HFF-Myc (cell line): ENCODE data around the gene IGF1R.

Experiments used
- DNase-seq: peaks from one replicate; pipeline ENCODE4 v3.0.0-alpha.2; 2011; ENCODE audit warnings: low read depth; ENCODE audit errors: extremely low read depth
- H3K4me3 ChIP-seq: replicated peaks from 2 replicates; pipeline ENCODE4 v1.5.1; 2011; ENCODE audit warnings: low read depth, mild to moderate bottlenecking, control low read depth, low read length
- TF ChIP-seq, protein P1 (sequence below): IDR thresholded peaks from 2 replicates; pipeline ENCODE4 v1.5.1; 2012; ENCODE audit warnings: mild to moderate bottlenecking, low read depth, low read length, control low read depth; ENCODE audit errors: missing control alignments

Gene IGF1R

DNA sequence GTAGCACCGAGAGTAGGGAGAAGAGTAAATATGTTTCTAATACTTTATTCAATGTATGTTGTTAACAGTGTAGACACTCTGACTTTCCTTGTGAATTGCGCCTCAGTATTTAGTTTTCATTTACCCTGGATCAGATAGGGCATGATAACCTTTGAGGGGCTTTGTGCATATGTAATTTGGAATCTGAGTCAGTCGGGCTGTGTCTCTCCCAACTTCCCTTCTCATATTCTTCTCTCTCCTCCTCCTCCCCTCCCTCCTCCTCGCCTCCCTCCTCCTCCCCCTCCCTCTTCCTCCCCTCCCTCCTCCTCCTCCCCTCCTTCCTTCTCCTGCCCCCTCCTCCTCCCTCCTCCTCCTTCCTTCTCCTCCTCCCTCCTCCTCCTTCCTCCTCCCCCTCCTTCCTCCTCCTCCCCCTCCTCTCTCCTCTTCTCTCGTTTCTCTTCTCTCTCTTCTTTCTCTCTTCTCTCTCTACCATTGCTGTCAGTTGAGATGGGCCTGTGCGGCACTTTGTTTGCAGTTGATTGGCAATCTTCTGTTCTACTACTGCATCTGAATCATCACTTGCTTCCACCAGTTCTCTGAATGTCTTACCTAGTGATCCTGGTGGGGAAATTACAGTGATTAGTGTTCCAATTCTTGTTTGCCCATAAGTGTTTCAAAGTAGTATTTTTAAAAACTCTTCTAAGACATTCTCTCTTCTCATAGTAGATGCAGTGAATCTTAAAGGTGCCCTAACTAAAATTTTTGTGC, 197.0 kb downstream of the IGF1R start:
- no peak overlapping the region for H3K4me3 ChIP-seq
- no peak for DNase-seq
- TF ChIP-seq, protein P1, sequence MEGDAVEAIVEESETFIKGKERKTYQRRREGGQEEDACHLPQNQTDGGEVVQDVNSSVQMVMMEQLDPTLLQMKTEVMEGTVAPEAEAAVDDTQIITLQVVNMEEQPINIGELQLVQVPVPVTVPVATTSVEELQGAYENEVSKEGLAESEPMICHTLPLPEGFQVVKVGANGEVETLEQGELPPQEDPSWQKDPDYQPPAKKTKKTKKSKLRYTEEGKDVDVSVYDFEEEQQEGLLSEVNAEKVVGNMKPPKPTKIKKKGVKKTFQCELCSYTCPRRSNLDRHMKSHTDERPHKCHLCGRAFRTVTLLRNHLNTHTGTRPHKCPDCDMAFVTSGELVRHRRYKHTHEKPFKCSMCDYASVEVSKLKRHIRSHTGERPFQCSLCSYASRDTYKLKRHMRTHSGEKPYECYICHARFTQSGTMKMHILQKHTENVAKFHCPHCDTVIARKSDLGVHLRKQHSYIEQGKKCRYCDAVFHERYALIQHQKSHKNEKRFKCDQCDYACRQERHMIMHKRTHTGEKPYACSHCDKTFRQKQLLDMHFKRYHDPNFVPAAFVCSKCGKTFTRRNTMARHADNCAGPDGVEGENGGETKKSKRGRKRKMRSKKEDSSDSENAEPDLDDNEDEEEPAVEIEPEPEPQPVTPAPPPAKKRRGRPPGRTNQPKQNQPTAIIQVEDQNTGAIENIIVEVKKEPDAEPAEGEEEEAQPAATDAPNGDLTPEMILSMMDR = no peak

DNA sequence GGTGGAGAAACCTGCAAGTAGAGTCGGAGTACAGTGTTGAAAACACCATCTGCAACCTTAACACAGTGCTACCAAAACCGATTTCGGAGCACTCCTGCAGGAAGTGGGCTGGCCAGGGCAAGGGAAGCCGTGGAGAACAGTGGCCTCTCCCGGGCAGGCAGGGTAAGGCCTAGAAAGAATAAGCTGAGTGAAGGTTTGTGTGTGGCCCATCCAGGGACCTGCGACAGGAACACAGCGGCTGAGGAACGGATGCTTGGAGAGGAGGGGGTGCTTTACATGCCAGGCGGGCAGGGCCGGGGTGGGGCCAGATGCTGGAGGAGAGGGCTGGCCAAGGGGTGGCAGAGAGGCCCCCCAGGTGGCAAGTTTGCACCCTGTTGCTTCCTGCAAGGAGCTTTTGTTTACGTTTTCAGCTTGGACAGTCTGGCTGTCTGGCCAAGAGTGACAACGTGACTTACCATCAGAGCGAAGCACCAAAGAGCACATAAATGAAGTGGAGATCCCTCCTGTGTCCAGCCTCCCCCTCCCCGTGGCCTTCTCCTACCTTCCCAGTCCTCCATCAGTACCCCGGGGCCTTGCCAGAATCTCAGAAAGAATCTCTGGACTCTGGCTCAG, 202.7 kb downstream of the IGF1R start:
- no peak overlapping the region for H3K4me3 ChIP-seq
- no peak for DNase-seq
- TF ChIP-seq, protein P1 = peak; percentile 86

DNA sequence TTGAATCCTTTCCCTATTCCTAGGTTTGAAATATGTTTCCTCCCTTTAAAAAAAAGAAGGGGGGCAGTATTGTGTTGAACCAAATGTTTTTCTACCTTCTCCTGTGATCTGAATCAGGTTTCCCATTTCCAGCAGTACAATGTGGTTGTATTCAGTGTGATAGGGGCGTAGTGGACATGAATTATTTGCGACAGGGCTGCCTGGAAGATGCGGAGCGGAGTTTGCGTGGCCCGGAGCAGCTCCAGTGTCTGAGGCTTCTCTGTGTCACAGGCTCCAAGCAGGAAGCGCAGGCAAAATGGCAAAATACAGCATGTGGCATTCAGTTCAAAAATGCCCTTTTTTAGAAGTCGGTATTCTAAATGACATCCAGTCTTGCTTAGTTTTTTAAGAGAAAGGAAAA, 204.8 kb downstream of the IGF1R start:
- H3K4me3 ChIP-seq = peak overlapping the region; percentile 58
- DNase-seq = peak; percentile 88
- TF ChIP-seq, protein P1 = no peak

DNA sequence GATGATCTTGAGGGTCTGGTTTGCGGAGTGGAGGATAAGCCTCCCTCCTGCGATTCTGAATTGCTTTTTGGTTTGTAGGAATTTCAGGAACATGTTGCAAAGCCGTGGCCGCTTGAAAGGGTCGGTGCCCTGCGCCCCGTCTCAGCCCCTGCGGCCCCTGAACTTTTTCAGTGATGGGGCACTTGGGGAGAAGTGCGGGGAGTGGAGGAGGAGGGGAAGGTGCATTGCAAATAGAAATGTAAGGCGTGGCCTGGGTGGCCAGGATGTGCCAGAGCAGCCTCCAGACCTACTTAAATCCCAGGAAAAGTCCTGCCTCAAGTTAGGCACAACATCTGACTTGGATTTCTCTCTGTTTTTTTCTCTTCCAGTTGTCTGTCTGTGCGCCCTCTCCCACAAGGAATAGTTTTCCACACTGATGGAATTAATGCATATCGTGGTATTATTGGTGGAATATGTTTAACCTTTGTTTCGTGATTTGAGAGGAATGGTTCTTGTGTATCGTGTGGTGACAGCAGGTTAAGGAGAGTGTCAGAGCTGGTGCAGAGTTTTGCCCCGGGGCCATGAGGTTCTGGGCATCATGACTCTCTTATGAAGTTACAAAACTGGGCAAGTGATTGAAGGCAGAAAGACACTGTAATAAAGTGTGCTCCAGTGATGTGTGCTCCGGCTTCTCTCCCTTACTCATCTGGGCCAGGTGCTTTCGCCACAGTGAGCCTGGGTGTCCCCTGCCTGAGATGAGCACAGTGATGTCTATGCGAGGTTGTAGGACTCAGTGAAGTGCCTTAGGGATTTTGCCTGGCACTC, 205.5 kb downstream of the IGF1R start:
- no peak for DNase-seq
- TF ChIP-seq, protein P1 = no peak

DNA sequence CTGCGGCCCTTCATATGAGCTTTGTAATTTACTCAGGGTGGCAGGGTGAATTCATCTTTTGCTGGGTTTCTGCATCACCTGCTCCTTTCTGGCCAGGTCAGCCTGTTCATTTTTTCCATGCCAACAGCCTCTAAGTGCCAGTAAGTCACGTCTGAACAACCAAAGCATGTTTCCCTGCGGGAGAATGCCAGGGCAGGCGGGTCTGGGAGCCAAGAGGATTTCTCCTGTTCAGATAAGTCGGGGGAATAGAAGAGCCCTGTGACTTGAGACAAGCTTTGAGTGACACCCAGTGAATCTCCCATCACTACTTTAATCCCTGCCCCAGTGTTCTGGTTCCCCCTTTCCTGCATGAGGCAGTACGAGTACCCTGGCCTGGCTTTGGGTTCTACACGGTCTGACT, 206.2 kb downstream of the IGF1R start:
- TF ChIP-seq, protein P1 = no peak
- no peak for DNase-seq
- H3K4me3 ChIP-seq = no peak overlapping the region

More for the DNA sequence above, 205.5 kb downstream of the IGF1R start:
- H3K4me3 ChIP-seq = peak overlapping the region; percentile 58

DNA sequence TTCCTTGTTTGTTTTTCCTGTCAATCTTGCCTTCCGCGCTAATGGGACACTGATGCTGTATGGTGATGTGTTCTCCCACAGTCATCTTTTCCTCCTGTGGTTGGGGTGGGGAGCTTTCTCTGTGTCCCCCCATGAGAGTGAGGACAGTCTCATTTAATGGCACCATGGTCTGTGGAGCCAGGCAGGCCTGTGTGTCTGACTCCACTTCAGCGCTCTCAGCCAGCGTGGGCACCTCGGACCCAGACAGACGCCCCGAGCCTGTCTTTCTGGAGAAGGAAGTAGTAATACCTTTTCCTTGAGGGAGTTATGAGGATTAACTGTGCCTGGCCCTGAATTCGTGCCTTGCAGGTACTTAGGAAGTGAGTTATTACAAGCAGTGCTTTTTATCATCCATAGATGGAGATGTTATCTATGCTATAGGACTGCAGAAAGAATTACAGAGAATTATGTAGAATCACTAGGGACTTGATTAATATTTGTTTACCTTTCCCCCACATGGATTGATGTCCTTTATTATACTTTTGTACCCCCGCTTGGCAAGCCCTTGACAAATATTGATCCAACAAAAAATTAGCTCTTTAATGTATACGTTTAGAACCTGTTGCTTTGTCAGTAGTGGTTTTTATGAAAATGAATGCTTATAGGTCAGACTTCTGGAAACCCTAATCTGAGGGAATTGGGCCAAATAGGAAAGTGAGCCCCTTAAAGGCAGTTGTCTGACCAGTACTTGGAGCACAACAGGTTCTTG, 206.9 kb downstream of the IGF1R start:
- DNase-seq = no peak
- TF ChIP-seq, protein P1 = no peak
- H3K4me3 ChIP-seq = no peak overlapping the region
